Upper lobe of left lung (tissue), 6 donors: ENCODE results near the gene DUT. TPM values are rescaled to one million over a fixed set of nuclear protein-coding genes. Genes with fewer than 3 reads are reported as not detected.

Experiments
- ATAC-seq, 2 donors: fragments of 200-7000 bp; cut with Tn5 transposase; one replicate each; pipeline ENCODE4 v1.9.1; 2022; ENCODE audit warnings: mild to moderate bottlenecking in 2 of 2, moderate library complexity in 2 of 2; ENCODE audit not compliant: low FRiP score in 2 of 2
- DNase-seq, 2 donors: peaks; one replicate each; pipeline ENCODE4 v3.0.0-alpha.2; 2019 to 2020
- H3K27ac ChIP-seq, 4 donors: fragments of 200-600 bp; sonication (generic); one replicate each; pipeline ENCODE4 v1.5.1; 2016 to 2019
- H3K27me3 ChIP-seq, 4 donors: fragments of 200-600 bp; sonication (generic); one replicate each; pipeline ENCODE4 v1.5.1; 2017 to 2019
- H3K36me3 ChIP-seq, 4 donors: fragments of 200-600 bp; sonication (generic); one replicate each; pipeline ENCODE4 v1.5.1; 2016 to 2019
- H3K4me1 ChIP-seq, 4 donors: fragments of 200-600 bp; sonication (generic); one replicate each; pipeline ENCODE4 v1.5.1; 2018 to 2019
- H3K4me3 ChIP-seq, 4 donors: fragments of 200-600 bp; sonication (generic); one replicate each; pipeline ENCODE4 v1.5.1; 2017 to 2019; ENCODE audit warnings: mild to moderate bottlenecking in 2 of 4, moderate library complexity in 1 of 4
- H3K9me3 ChIP-seq, 4 donors: fragments of 200-600 bp; sonication (generic); one replicate each; pipeline ENCODE4 v1.5.1; 2018 to 2019
- EP300 ChIP-seq, 4 donors: sonication (generic); formaldehyde crosslinking; IDR thresholded peaks; one replicate each; pipeline ENCODE4 v1.5.1; 2017; ENCODE audit warnings: antibody characterized with exemption in 4 of 4, control low read depth in 2 of 4
- POLR2A ChIP-seq, 4 donors: fragments of 450-650 bp; IDR thresholded peaks; one replicate each; pipeline ENCODE4 v1.5.1; 2016 to 2017; ENCODE audit warnings: antibody characterized with exemption in 4 of 4, mild to moderate bottlenecking in 2 of 4
- POLR2AphosphoS5 ChIP-seq, 2 donors: sonication (generic); formaldehyde crosslinking; IDR thresholded peaks; one replicate each; pipeline ENCODE4 v1.5.1; 2017; ENCODE audit warnings: antibody characterized with exemption in 2 of 2
- WGBS, 2 donors: methylation state at CpG; one replicate each; pipeline ENCODE4 v1.1.5; 2017 to 2018; 5-methylcytosine and 5-hydroxymethylcytosine counted together
- total RNA-seq, 6 donors: library from RNA; depleted of rRNA in 4 of 6; stranded (reverse); fragments of >200 nt in 4 of 6; gene quantifications; one replicate each; pipeline versions ENCODE4 v1.1.0 to v1.2.1, GENCODE V29; 2016 to 2021
- TF ChIP-seq, protein P1 (sequence below), 6 experiments: fragments of 450-650 bp in 4 of 6; fragments of 200-600 bp in 2 of 6; sonication (generic) in 2 of 6; IDR thresholded peaks; one replicate each; pipeline ENCODE4 v1.5.1; 2016 to 2019; ENCODE audit warnings: antibody characterized with exemption in 6 of 6
- donor health status: DM: no; HTN: no; CAD: no; lungs with moderate emphysema.
- donor health status: DM: no; HTN: yes; CAD: no; lungs with severe emphysema.

Gene DUT
- total RNA-seq, 6 donors from 2014 or later = 29.3 to 87.5 (median 61.2) TPM

DNA sequence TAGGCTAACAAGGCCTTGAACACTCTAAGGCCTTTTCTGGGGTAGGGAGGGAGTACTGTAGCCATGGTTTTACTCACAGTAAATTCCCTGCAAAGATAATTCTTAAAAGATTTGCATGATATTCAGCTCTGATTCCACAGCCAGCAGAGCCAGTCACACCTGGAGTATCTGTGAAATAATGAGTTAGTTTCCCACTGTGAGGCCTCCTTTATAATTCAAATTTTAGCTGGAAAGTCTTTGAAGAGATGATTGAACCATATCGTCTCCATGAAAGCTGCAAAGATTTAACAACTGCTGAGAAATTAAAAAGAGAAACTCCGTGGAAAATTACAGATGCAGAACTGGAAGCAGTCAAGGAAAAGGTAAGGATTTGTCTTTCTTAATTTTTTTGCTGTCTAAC, 32.3 kb upstream of the DUT start:
- TF ChIP-seq, protein P1, sequence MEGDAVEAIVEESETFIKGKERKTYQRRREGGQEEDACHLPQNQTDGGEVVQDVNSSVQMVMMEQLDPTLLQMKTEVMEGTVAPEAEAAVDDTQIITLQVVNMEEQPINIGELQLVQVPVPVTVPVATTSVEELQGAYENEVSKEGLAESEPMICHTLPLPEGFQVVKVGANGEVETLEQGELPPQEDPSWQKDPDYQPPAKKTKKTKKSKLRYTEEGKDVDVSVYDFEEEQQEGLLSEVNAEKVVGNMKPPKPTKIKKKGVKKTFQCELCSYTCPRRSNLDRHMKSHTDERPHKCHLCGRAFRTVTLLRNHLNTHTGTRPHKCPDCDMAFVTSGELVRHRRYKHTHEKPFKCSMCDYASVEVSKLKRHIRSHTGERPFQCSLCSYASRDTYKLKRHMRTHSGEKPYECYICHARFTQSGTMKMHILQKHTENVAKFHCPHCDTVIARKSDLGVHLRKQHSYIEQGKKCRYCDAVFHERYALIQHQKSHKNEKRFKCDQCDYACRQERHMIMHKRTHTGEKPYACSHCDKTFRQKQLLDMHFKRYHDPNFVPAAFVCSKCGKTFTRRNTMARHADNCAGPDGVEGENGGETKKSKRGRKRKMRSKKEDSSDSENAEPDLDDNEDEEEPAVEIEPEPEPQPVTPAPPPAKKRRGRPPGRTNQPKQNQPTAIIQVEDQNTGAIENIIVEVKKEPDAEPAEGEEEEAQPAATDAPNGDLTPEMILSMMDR (IDR thresholded peaks at IDR 0.05) = no peak
- TF ChIP-seq POLR2A (IDR thresholded peaks at IDR 0.05) = no peak
- TF ChIP-seq POLR2AphosphoS5 (IDR thresholded peaks at IDR 0.05) = no peak
- no peak for TF ChIP-seq EP300 (IDR thresholded peaks at IDR 0.05)

DNA sequence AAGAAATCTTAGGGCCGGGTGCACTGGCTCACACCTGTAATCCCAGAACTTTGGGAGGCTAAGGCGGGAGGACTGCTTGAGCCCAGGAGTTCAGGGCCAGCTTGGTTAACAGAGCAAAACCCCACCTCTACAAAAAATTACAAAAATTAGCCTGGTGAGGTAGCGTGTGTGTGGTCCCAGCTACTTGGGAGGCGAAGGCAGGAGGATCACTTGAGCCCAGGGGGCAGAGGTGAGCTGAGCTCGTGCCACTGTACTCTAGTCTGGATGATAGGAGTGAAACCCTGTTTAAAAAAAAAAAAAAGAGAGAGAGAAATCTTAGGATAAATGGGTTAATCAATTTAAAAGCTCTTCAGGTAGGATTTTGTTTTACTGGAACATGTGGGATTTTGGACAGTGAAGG, 31.2 kb upstream of the DUT start:
- ATAC-seq = no peak
- H3K36me3 ChIP-seq = no peaks in the 10 kb centered on the region
- WGBS, 2 donors = 64 to 72% methylated on average over 5 of the region's 5 CpGs
- H3K9me3 ChIP-seq = no peaks in the 10 kb centered on the region
- no peak for DNase-seq
- no peaks in the 10 kb centered on the region for H3K27me3 ChIP-seq
- H3K4me1 ChIP-seq = no peaks in the 10 kb centered on the region
- H3K27ac ChIP-seq = no peak overlapping the region
- TF ChIP-seq EP300 (IDR thresholded peaks at IDR 0.05) (no peak), POLR2A (IDR thresholded peaks at IDR 0.05) (no peak)
- no peak overlapping the region for H3K4me3 ChIP-seq

More for the DNA sequence above, 32.3 kb upstream of the DUT start:
- ATAC-seq (no peak), DNase-seq (no peak)
- no peaks in the 10 kb centered on the region for H3K9me3 ChIP-seq
- no peaks in the 10 kb centered on the region for H3K4me1 ChIP-seq
- no peaks in the 10 kb centered on the region for H3K27me3 ChIP-seq
- 44 to 56% methylated on average over 2 of the region's 2 CpGs for WGBS, 2 donors
- no peak overlapping the region for H3K27ac ChIP-seq
- no peak overlapping the region for H3K4me3 ChIP-seq
- no peaks in the 10 kb centered on the region for H3K36me3 ChIP-seq

DNA sequence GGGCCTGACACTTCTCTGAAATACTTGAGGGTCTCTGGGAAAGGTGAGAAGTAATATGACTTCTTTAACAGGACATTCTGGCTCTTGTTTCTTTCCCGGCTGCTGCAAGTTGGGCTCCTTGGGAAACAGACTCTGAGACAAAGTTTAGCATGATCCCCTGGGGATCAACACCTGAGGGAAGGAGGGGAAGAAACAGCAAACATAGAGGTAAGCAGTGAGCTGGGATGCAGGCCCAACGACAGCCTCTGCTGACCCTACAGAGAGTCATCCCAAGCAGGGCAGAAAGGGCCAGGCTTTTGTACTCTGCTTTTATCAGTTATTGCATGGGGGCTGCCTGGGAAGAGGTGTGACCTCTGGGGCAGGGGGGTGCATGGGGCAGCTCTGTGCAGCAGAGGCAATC, 26.8 kb upstream of the DUT start:
- TF ChIP-seq, protein P1 (IDR thresholded peaks at IDR 0.05) = no peak
- no peak for TF ChIP-seq POLR2A (IDR thresholded peaks at IDR 0.05)
- no peak for TF ChIP-seq POLR2AphosphoS5 (IDR thresholded peaks at IDR 0.05)
- TF ChIP-seq EP300 (IDR thresholded peaks at IDR 0.05) = no peak
- WGBS, 2 donors = 57 to 64% methylated on average over 2 of the region's 2 CpGs
- no peak for ATAC-seq

DNA sequence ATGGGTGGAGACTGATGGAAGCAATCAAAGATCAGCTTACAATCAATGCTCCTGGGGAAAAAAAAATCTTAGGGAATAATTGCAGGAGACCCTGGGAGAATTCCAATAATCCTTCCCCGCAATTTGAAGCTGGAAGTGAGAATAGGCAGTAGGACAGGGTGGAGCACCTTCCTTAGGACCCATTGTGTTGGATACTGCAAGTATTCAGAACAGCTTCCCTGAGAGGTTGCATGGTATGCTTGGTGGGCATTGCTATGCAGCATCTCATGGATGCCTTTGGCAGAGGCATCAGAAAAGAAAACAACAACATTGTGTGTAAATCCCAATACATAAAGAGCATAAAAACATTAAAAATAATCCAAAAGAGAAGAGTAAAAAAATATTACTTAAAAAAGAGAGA, 24.6 kb upstream of the DUT start:
- no peaks in the 10 kb centered on the region for H3K4me1 ChIP-seq
- ATAC-seq = no peak
- no peak overlapping the region for H3K27ac ChIP-seq
- TF ChIP-seq POLR2AphosphoS5 (IDR thresholded peaks at IDR 0.05) (no peak), POLR2A (IDR thresholded peaks at IDR 0.05) (no peak), EP300 (IDR thresholded peaks at IDR 0.05) (no peak)
- TF ChIP-seq, protein P1 (IDR thresholded peaks at IDR 0.05) = no peak
- no peaks in the 10 kb centered on the region for H3K27me3 ChIP-seq
- no peak overlapping the region for H3K4me3 ChIP-seq
- WGBS, 2 donors = 86 to 89% methylated on average over 1 of the region's 1 CpG
- no peaks in the 10 kb centered on the region for H3K36me3 ChIP-seq
- H3K9me3 ChIP-seq = no peaks in the 10 kb centered on the region
- DNase-seq = no peak

More for the DNA sequence above, 26.8 kb upstream of the DUT start:
- Histone ChIP-seq H3K27me3 (no peaks in the 10 kb centered on the region), H3K4me1 (no peaks in the 10 kb centered on the region), H3K9me3 (no peaks in the 10 kb centered on the region), H3K4me3 (no peak overlapping the region), H3K27ac (no peak overlapping the region), H3K36me3 (no peaks in the 10 kb centered on the region)
- DNase-seq = no peak

DNA sequence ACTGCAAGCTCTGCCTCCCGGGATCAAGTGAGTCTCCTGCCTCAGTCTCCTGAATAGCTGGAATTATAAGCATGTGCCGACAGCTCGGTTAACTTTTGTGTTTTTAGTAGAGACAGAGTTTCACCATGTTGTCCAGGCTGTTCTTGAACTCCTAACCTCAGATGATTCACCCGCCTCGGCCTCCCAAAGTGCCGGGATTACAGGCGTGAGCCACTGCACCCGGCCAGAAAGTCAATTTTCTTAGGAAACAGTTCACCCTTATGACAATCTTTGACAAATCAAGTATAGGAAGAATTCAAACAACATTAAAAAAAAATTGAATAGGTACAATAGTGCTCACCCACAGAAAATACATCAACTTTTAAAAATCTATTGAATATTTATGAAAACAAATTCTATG, 23.6 kb upstream of the DUT start:
- ATAC-seq (no peak), DNase-seq (no peak)
- Histone ChIP-seq H3K9me3 (no peaks in the 10 kb centered on the region), H3K27ac (no peak overlapping the region), H3K4me1 (no peaks in the 10 kb centered on the region), H3K36me3 (no peaks in the 10 kb centered on the region), H3K4me3 (no peak overlapping the region), H3K27me3 (no peaks in the 10 kb centered on the region)
- TF ChIP-seq, protein P1 (IDR thresholded peaks at IDR 0.05) = no peak
- TF ChIP-seq POLR2AphosphoS5 (IDR thresholded peaks at IDR 0.05) (no peak), EP300 (IDR thresholded peaks at IDR 0.05) (no peak), POLR2A (IDR thresholded peaks at IDR 0.05) (no peak)
- WGBS, 2 donors = 92 to 93% methylated on average over 8 of the region's 8 CpGs
